Activated CD4-positive, alpha-beta T cell treated with anti-CD3 and anti-CD28 coated beads, Interleukin-2, amount 10 ng/mL, durations not matched to agents 24 days and 14 days (primary cell): Measurements from ENCODE around the gene STX1A. TPM values are rescaled to one million over a fixed set of nuclear protein-coding genes. Genes with fewer than 3 reads are reported as not detected.
"Not testable (repeated sequence)": the region's sequence is repeated elsewhere in the genome, so short reads cannot be mapped to it uniquely, and the experiment has no call there.

ENCODE experiments used
- DNase-seq: peaks from one replicate; pipeline ENCODE4 v3.0.0; 2022
- H3K27ac Mint-ChIP-seq: one replicate; pipeline ENCODE4 v1.8.0; 2022; ENCODE audit warnings: mild to moderate bottlenecking, mixed read lengths
- H3K27me3 Mint-ChIP-seq: one replicate; pipeline ENCODE4 v1.8.0; 2022; ENCODE audit warnings: mixed read lengths
- H3K36me3 Mint-ChIP-seq: one replicate; pipeline ENCODE4 v1.8.0; 2022; ENCODE audit warnings: low read depth, mild to moderate bottlenecking, mixed read lengths
- H3K4me1 Mint-ChIP-seq: one replicate; pipeline ENCODE4 v1.8.0; 2021; ENCODE audit warnings: mixed read lengths
- H3K4me3 Mint-ChIP-seq: one replicate; pipeline ENCODE4 v1.8.0; 2022; ENCODE audit warnings: mild to moderate bottlenecking, moderate library complexity, mixed read lengths
- H3K9me3 Mint-ChIP-seq: one replicate; pipeline ENCODE4 v1.8.0; 2021; ENCODE audit warnings: mixed read lengths
- intact Hi-C: fragments of 100-400 bp; cut with micrococcal nuclease; formaldehyde crosslinking; loops from one replicate; pipeline ENCODE4 v1.15.1; 2023
- total RNA-seq: library from RNA; stranded (reverse); gene quantifications from 2 replicates; pipeline ENCODE4 v1.2.3, GENCODE V29; 2022

STX1A gene
- total RNA-seq, 1 donor from 2014 or later, result 19.0 TPM

DNA sequence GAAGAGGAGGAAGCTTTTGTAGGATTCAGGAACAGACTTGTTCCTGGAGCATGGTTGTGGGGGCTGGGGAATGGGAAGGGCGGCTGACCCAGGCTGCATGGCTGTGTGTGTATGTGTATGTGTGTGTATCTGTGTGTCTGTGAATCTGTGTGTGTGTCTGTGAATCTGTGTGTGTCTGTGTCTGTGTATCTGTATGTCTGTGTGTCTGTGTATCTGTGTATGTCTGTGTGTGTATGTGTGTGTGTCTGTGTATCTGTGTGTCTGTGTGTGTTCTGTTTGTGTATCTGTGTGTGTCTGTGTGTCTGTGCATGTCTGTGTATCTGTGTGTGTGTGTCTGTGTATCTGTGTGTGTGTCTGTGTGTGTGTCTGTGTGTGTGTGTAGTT is 6.6 kb upstream of the STX1A start:
- H3K9me3 Mint-ChIP-seq, result no peaks in the 10 kb centered on the region
- peaks cover 3% of the 10 kb centered on the region for H3K4me1 Mint-ChIP-seq
- H3K4me3 Mint-ChIP-seq, result no peak overlapping the region
- H3K36me3 Mint-ChIP-seq, result no peaks in the 10 kb centered on the region
- intact Hi-C loops, result no loop called here
- no peak overlapping the region for H3K27ac Mint-ChIP-seq
- H3K27me3 Mint-ChIP-seq, result peaks cover 25% of the 10 kb centered on the region
- DNase-seq, result no peak

- intact Hi-C loops, result no loop called here
- Mint-ChIP-seq H3K27me3 (peaks cover 29% of the 10 kb centered on the region), H3K4me3 (no peak overlapping the region), H3K36me3 (no peaks in the 10 kb centered on the region), H3K4me1 (peaks cover 9% of the 10 kb centered on the region), H3K9me3 (no peaks in the 10 kb centered on the region), H3K27ac (no peak overlapping the region)
- no peak for DNase-seq
These were observed 4.3 kb upstream of the STX1A start for GRCh38 chr7:73723813-73724212.

DNA sequence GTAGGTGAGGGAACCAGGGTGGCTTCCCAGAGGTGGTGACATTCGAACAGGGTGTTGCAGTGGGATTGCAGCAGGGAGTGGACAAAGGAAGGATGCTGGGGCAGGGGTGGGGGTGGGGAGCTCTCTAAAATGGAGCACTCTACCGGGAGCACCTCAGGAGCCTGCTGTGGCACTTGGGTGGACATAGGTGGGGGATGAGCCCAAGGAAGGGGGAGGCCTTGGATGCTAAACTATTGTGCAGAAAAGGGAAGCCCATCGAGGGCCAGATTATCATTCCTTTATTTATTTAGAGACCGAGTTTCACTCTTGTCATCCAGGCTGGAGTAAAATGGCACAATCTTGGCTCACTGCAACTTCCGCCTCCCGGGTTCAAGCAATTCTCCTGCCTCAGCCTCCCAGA is 3.3 kb upstream of the STX1A start:
- H3K4me3 Mint-ChIP-seq, result no peak overlapping the region

DNA sequence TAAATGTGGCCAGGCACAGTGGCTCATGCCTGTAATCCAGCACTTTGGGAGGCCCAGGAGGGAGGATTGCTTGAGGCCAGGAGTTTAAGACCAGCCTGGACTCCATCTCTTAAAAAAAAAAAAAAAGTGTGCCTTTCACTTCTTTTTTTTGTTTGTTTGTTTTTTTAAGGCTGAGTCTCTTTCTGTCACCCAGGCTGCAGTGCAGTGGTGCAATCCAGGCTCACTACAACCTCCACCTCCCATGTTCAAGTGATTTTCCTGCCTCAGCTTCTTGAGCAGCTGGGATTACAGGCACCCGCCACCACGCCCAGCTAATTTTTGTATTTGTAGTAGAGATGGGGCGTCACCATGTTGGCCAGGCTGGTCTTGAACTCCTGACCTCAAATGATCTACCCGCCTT is 2.7 kb upstream of the STX1A start:
- H3K36me3 Mint-ChIP-seq, intact Hi-C loops, H3K9me3 Mint-ChIP-seq, H3K4me3 Mint-ChIP-seq, H3K27ac Mint-ChIP-seq, DNase-seq: not testable (repeated sequence)
- Mint-ChIP-seq H3K27me3 (peaks cover 22% of the 10 kb centered on the region), H3K4me1 (peaks cover 20% of the 10 kb centered on the region)

More for the DNA sequence above, 3.3 kb upstream of the STX1A start:
- intact Hi-C loops, result no loop called here
- Mint-ChIP-seq H3K27me3 (peaks cover 22% of the 10 kb centered on the region), H3K4me1 (peaks cover 16% of the 10 kb centered on the region), H3K36me3 (no peaks in the 10 kb centered on the region), H3K9me3 (no peaks in the 10 kb centered on the region), H3K27ac (no peak overlapping the region)
- DNase-seq, result no peak

- DNase-seq, result no peak
- Mint-ChIP-seq H3K4me3 (peak overlapping the region; percentile 16), H3K4me1 (peaks cover 25% of the 10 kb centered on the region), H3K9me3 (no peaks in the 10 kb centered on the region), H3K36me3 (no peaks in the 10 kb centered on the region), H3K27ac (peak overlapping the region; percentile 29), H3K27me3 (peaks cover 22% of the 10 kb centered on the region)
- intact Hi-C loops, result no loop called here
These were observed 1.9 kb upstream of the STX1A start for GRCh38 chr7:73721377-73721817.

- Mint-ChIP-seq H3K27me3 (peaks cover 22% of the 10 kb centered on the region), H3K27ac (peak overlapping the region; percentile 29), H3K4me3 (peak overlapping the region; percentile 82), H3K4me1 (peaks cover 35% of the 10 kb centered on the region)
- peak; percentile 53 for DNase-seq
- H3K9me3 Mint-ChIP-seq, intact Hi-C loops, H3K36me3 Mint-ChIP-seq: not testable (repeated sequence)
These were observed 974 bp upstream of the STX1A start for GRCh38 chr7:73720443-73720842.

GRCh38 chr7:73719806-73720169 is 319 bp upstream of the STX1A start:
- no peak for DNase-seq
- intact Hi-C loops, result loop anchor here (5.0 kb wide), 2 partner anchors 133 to 197 kb away; partner anchors contain the start of gene BAZ1B
- Mint-ChIP-seq H3K9me3 (no peaks in the 10 kb centered on the region), H3K4me3 (peak overlapping the region; percentile 82), H3K27me3 (peaks cover 21% of the 10 kb centered on the region), H3K4me1 (peaks cover 35% of the 10 kb centered on the region), H3K36me3 (peaks cover 4% of the 10 kb centered on the region), H3K27ac (peak overlapping the region; percentile 29)

DNA sequence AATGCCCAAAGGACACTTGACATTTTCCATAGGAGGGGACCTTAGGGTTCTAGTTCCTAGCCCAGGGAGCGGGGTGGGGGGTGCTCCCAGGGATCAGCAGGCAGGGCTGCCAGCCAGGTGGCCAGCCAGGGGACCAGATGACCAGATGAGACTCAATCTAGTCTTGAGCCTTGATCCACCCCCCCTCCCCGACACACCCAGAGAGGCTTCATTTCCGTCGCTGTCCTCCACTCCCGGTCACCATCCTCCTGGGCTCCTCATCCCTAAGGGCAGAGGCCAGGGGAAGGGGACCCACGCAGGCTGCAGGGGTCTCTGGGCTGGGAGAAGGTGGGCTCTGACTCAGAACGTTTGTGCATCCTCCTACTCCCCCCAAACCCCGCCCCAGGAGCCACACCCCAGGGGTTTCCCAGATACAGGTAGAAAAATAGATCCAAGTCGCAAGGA is 1.0 kb downstream of the STX1A start:
- H3K4me3 Mint-ChIP-seq, result peak overlapping the region; percentile 92
- intact Hi-C loops, result loop anchor here (1.0 to 5.0 kb wide), 4 partner anchors 20 to 196 kb away; partner anchors contain the start of genes ABHD11, BAZ1B, BUD23 and DNAJC30
- H3K27me3 Mint-ChIP-seq, result peaks cover 19% of the 10 kb centered on the region
- DNase-seq, result peak; percentile 66
- H3K9me3 Mint-ChIP-seq, result no peaks in the 10 kb centered on the region
- H3K4me1 Mint-ChIP-seq, result peaks cover 33% of the 10 kb centered on the region
- H3K27ac Mint-ChIP-seq, result peak overlapping the region; percentile 91
- peaks cover 4% of the 10 kb centered on the region for H3K36me3 Mint-ChIP-seq

GRCh38 chr7:73717991-73718405 is 1.5 kb downstream of the STX1A start:
- Mint-ChIP-seq H3K27me3 (peaks cover 19% of the 10 kb centered on the region), H3K4me1 (peaks cover 36% of the 10 kb centered on the region), H3K27ac (peak overlapping the region; percentile 91), H3K36me3 (peaks cover 5% of the 10 kb centered on the region), H3K9me3 (no peaks in the 10 kb centered on the region), H3K4me3 (peak overlapping the region; percentile 92)
- intact Hi-C loops, result loop anchor here (1.0 to 5.0 kb wide), 4 partner anchors 20 to 196 kb away; partner anchors contain the start of genes ABHD11, BAZ1B, BUD23 and DNAJC30
- peak; percentile 91 for DNase-seq

GRCh38 chr7:73717025-73717807 is 2.3 kb downstream of the STX1A start:
- intact Hi-C loops, result loop anchor here (5.0 kb wide), 2 partner anchors 135 to 195 kb away; partner anchors contain the start of gene BAZ1B
- peaks cover 43% of the 10 kb centered on the region for H3K4me1 Mint-ChIP-seq

DNA sequence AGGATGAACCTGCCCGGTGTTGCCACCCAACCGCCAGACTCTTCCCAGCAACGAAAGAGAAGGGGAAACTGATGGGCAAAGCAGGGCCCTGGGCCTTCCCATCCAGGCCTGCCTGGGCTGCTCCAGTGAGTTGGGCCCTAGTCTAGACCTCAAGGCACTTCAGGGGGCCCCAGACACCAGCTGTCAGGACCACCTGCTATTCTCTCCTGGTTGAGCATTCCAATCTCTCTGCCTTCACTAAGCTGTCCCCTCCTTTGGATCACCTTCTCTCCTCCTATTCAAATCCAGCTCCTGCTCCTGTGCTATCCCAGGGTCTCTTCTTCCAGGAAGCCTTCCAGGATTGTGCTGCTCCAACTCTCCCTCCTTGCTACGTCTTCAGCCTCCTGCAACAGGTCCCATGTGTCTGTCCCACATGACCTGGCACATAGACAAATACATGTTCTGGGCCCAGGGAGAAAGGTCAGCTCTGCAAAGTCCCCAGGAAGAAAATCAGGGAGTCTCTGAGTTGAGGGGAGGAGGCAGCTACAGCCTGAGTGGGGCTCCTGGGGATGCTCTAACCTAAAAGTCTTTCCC is 3.1 kb downstream of the STX1A start:
- H3K27me3 Mint-ChIP-seq, result peaks cover 10% of the 10 kb centered on the region
- peaks cover 7% of the 10 kb centered on the region for H3K36me3 Mint-ChIP-seq
- peak overlapping the region; percentile 59 for H3K4me3 Mint-ChIP-seq
- H3K27ac Mint-ChIP-seq, result peak overlapping the region; percentile 66
- no peak for DNase-seq
- intact Hi-C loops, result loop anchor here (5.0 kb wide), 2 partner anchors 136 to 194 kb away; partner anchors contain the start of gene BAZ1B
- H3K4me1 Mint-ChIP-seq, result peaks cover 43% of the 10 kb centered on the region
- no peaks in the 10 kb centered on the region for H3K9me3 Mint-ChIP-seq

More at GRCh38 chr7:73717025-73717807, 2.3 kb downstream of the STX1A start:
- peaks cover 7% of the 10 kb centered on the region for H3K36me3 Mint-ChIP-seq
- H3K27ac Mint-ChIP-seq, result peak overlapping the region; percentile 91
- peak overlapping the region; percentile 92 for H3K4me3 Mint-ChIP-seq
- peaks cover 16% of the 10 kb centered on the region for H3K27me3 Mint-ChIP-seq
- H3K9me3 Mint-ChIP-seq, result no peaks in the 10 kb centered on the region
- peak; percentile 60 for DNase-seq

DNA sequence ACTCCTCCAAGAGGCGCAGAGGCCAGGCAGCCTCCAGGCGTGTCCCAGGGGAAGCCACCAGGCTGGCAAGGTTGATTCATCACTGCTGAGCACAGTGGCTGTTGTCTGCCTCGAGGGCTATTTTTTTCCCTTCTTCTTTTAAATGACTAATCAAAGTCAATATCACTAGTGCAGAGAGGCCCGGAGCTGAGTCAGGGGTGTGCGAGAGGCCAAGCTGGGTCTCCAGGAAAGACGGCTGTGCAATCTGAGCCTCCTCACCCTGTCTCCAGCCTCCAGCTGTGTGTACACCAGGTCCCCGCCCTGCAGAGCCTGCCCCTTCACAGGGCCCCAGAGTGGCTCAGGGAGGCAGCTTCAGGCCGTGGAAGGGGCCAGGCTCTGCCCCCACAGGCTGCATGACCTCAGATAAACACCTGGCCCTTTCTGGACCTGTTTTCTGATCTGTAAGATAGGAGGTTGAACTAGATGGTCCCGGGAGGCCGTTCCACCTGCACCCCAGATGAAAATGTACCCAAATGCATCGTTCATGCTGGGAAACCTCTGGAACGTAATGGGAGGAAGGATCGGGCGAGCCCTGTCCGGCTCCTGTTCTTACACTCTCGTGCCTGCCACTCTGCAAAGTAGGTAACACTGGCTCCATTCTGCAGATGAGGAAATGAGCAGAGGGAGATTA is 3.7 kb downstream of the STX1A start:
- peak; percentile 67 for DNase-seq
- H3K36me3 Mint-ChIP-seq, result peaks cover 7% of the 10 kb centered on the region
- H3K4me1 Mint-ChIP-seq, result peaks cover 43% of the 10 kb centered on the region
- peaks cover 6% of the 10 kb centered on the region for H3K27me3 Mint-ChIP-seq
- H3K27ac Mint-ChIP-seq, result peak overlapping the region; percentile 66
- no peaks in the 10 kb centered on the region for H3K9me3 Mint-ChIP-seq
- intact Hi-C loops, result loop anchor here (1.0 to 5.0 kb wide), 3 partner anchors 11 to 193 kb away; partner anchors contain the start of gene BAZ1B
- peak overlapping the region; percentile 59 for H3K4me3 Mint-ChIP-seq

DNA sequence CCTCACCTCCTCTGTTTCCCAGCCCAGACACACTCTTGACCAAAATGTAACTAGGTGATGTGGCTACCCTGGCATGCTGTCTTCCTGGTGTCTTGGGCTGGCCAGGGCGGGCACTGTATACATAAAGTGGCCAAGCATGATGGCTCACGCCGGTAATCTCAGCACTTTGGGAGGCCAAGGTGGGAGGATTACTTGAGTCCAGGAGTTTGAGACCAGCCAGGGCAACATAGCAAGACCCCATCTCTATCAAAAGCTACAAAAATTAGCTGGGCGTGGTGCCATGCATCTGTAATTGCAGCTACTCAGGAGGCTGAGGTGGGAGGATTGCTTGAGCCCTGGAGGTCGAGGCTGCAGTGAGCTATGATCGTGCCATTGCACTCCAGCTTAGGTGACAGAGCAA is 6.2 kb downstream of the STX1A start:
- DNase-seq, H3K27ac Mint-ChIP-seq, H3K27me3 Mint-ChIP-seq, H3K9me3 Mint-ChIP-seq, intact Hi-C loops, H3K4me3 Mint-ChIP-seq, H3K36me3 Mint-ChIP-seq: not testable (repeated sequence)
- peaks cover 35% of the 10 kb centered on the region for H3K4me1 Mint-ChIP-seq
